GM18861 (cell line): ENCODE data around the gene MMP15.

Source experiments
- ATAC-seq: cut with Tn5 transposase; IDR thresholded peaks from one replicate; pipeline ENCODE4 v1.9.1; 2021; ENCODE audit not compliant: unreplicated experiment

The MMP15 gene

GRCh38 chr16:58018803-58019202 is 6.8 kb upstream of the MMP15 start:
- no peak for ATAC-seq

DNA sequence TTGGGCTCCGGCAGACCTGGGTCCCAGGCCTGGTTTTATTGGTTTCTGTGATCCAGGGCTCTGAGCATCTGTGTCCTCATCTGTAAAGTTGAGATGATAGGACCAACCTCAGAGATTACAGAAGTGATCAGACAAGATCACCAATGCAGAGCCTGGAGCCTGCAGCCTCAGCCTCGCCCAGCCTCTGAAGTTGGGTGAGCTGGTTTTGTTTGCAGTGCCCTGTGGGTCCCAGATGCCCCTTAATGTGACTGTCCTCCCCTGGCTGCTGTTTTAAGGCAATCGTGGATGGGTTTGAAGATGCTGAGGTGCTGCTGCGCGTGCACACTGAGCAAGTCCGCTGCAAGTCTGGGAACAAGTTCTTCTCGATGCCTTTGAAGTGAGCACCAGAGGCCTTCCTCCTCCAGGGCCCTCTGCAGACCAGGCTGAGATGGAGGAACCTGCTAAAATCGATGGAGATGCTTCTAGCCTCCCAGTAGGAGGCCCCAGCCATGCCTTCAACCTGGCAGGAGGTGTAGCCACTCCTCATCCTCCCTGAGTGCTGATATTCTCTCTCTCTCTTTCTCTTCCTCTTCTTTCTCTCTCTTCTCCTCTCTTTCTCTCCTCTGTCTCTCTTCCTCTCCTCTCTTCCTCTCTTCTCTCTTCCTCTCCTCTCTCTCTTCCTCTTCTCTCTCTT is 5.6 kb upstream of the MMP15 start:
- no peak for ATAC-seq

DNA sequence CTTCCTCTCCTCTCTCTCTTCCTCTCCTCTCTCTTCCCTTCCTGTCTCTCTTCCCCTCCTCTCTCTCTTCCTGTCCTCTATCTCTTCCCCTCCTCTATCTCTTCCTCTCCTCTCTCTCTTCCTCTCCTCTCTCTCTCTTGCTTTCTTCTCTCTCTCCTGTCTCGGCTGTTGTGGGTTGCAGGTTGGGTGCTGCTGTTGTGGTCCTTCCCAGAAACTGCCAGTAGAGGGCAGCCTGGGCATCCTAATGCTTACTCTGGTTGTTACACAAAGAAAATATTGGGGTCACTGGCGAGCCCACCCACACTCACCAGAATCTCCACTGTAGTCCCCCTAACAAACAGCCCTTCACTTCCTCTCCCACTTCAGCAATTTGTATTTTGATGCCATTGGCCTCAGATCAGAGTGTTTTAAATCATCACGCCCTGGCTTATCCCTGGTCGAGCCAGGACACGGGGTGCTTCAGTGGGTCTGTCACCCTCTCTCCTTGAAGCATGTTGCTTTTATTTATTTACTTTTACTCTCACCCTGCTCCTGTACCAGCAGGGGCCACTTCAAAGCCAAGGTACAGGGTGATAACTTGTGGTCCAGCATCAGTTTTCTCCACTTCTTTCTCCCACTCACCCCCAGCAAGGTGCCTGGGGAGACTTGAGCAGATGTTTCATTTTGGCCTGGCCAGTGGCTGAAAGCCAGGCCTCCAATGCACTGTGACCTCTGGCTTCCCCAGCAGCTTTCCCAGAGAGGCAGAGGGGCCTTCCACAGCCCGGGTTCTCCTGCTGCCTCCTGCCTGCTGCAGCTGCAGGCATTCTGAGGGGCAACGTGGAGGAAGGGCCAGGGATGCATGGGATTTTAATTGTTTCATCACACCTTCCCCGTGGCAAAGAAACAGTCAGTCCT is 4.7 kb upstream of the MMP15 start:
- no peak for ATAC-seq

GRCh38 chr16:58021661-58022551 is 3.6 kb upstream of the MMP15 start:
- ATAC-seq = no peak

DNA sequence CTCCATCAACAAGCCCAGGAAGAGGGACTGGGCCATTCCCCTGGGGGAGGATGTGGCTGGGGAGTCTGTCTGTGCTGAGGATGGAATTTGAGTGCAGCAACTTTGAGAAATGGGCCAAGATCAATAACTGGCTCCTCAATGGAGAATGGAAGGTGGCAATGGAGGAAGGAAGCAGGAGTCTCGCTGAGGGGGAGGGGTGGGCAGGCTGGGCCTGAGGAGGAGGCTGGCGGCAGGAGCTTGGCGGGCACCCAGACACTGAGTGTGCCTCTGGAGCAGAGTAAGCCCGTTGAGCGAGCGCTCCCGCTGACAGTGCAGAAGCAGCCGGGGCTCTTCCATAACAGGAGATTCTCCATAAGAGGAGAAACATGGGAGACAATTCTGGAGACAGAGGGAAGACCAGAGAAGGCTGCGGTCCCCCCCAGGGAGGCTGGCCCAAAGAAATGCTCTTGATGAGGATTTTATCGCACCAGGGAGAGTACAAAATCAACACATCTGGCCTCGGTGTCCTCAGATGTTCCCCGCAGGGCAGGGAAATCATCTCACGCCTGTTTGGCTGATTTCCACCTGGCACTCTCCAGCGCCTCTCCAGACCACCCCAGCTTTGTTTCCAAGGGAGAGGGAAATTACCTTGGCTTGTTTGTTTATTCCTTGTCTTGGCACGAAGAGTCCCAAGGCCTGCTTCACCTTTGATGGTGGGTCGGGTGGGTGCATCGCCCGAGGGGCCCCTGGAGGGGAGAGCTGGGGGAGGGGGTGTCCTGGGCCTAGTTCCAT is 2.8 kb upstream of the MMP15 start:
- ATAC-seq = no peak

DNA sequence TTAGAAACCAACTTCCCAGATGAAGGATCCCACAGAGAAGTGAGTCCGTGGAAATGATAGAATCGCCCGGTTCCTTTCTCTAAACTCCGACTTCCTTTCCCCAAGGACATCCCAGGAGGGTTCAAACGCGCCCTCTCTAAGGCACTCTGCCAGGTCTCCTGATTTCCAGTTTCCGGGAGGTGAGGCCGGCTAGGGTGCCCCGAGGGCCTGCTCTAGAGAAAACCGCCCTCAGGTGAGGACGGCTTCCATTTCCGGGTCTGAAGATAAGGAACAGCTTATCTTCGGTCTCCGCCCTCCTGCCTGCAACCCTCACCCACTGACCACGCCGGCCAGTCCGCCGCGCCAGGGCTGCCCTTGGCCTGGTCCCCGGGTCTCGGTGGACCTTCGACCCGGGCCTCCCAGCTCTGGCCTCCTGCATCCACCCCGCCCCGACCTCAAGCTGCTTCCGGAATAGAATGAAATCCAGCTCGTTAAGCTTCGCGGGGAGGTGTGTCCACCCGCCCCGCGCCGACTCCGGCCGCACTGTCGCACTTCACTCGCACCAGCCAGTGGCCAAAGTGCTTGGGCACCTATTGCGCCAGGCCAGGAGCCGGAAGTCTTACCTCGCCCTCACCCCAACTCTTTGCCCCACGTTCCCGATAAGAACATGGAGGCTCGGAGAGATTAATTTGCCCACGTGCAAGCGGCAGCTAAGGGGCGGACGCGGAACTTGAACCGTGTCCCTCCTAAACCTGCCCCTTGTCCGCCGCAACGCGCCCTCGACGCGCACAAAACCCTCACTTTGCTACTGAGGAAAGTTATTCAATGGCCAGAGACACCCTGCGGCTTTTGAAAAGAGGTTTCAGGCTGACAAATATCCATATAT is 836 bp upstream of the MMP15 start:
- no peak for ATAC-seq

- no peak for ATAC-seq
Measured at GRCh38 chr16:58026139-58026704, 668 bp downstream of the MMP15 start.

DNA sequence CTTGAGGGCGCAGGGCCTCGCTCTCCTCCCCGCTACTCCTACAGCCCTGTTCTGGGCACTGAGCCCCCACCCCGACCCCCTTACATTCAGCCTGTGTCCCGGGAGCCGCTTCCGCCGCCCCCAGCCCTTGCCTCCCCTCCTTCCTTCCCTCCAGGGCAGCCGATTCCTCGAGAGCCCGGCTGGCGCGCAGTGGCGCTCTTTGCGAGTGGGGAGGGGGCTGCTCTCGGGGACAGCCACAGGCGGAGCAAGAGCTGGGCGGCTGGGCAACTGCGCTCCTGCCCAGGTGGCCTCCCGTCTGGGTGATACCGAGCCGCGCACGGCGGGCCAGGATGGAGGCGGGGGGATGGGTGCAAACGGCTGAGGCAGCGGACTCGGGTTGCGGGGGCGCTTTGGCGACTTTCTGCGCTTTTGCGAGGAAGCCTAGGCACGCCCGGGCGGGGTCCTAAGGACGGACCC is 1.2 kb downstream of the MMP15 start:
- ATAC-seq = no peak

- no peak for ATAC-seq
Measured at GRCh38 chr16:58027161-58027915, 1.8 kb downstream of the MMP15 start.

- no peak for ATAC-seq
Measured at GRCh38 chr16:58027916-58028455, 2.4 kb downstream of the MMP15 start.

DNA sequence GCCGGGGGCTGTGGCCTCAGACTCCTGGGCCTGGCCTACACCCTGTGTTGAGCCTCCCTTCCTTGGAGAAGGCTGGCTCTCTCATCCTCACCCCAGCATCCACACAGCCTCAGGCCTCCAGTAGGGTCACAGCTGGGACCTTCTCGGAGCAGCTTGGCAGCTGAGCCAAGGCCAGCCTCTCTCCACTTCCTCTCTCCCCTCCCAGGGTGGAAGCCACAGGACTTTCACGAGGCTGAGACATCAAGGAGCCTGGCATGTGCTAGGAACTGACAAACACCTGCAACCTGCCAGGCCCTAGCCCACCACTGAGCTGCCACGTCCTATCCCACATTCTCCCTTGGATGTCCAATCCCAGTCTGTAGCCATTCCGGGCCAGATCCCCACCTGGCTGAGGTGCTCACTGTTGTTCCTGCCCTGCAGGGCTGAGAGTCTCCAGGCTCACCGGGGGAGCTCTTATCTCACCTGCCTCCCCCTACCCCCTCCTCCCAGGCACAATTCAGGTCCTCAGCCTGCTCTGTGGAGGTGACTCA is 3.1 kb downstream of the MMP15 start:
- ATAC-seq = no peak

GRCh38 chr16:58029410-58029809 is 3.9 kb downstream of the MMP15 start:
- ATAC-seq = no peak

GRCh38 chr16:58030136-58030840 is 4.7 kb downstream of the MMP15 start:
- no peak for ATAC-seq

- ATAC-seq = no peak
Measured at GRCh38 chr16:58031016-58031800, 5.7 kb downstream of the MMP15 start.

- ATAC-seq = no peak
Measured at GRCh38 chr16:58032710-58033293, 7.2 kb downstream of the MMP15 start.

DNA sequence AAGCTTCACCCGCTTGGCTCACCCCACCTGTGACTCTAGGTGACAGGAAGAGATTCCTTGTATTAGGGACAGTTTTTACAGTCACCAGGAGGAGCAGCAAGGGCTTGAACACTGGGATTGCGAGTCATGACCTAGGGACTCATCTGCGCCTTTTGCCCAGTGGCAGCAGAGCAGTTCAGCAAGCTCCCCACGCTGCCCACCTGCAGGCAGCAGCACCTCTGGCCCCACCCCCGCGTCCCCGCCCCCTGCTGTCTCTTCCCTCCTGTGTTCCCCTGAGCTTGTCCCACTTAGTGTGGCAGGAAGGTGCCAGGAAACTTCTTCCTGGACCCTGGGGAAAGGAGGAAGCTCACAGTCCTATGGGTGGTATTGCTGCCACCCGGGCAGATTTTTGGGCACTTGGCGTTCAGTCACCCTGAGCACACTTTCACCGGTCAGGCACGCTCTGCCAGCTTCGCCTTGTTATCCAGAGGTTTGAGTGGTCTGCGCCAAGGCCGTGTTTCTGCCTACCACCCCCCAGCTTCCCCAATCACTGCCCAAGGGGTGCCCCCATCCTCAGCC is 8.7 kb downstream of the MMP15 start:
- ATAC-seq = no peak
